CD14-positive monocyte (primary cell): ENCODE data around the gene CACNA1B. TPM values are rescaled to one million over a fixed set of nuclear protein-coding genes. Genes with fewer than 3 reads are reported as not detected.

Experiments
- DNase-seq, 3 donors: peaks; one replicate each; pipeline ENCODE4 v3.0.0-alpha.2; 2011 to 2022
- H2AFZ ChIP-seq: 2 replicates; pipeline ENCODE4 v1.6.0; 2012; ENCODE audit warnings: mild to moderate bottlenecking, low read depth, low read length, inconsistent platforms; ENCODE audit not compliant: insufficient read depth, poor library complexity, severe bottlenecking
- H3K27ac ChIP-seq, 2 donors: 1 replicate in 1 of 2; 2 replicates in 1 of 2; pipeline ENCODE4 v1.5.1; 2012 to 2013; ENCODE audit warnings: low read length in 2 of 2, control low read depth in 1 of 2, inconsistent platforms in 1 of 2, low read depth in 1 of 2, mild to moderate bottlenecking in 1 of 2
- H3K27me3 ChIP-seq, 2 donors: one replicate each; pipeline versions ENCODE4 v1.6.0 to v1.6.1; 2011 to 2013; ENCODE audit warnings: low read length in 2 of 2; ENCODE audit not compliant: control insufficient read depth in 2 of 2, insufficient read depth in 2 of 2
- H3K36me3 ChIP-seq, 2 donors: replicated peaks in 1 of 2; 1 replicate in 1 of 2; 2 replicates in 1 of 2; pipeline versions ENCODE4 v1.5.1 to v1.6.1; 2012 to 2013; ENCODE audit warnings: low read length in 2 of 2, control low read depth in 1 of 2, inconsistent platforms in 1 of 2, mild to moderate bottlenecking in 1 of 2; ENCODE audit not compliant: insufficient read depth in 2 of 2, control insufficient read depth in 1 of 2
- H3K4me1 ChIP-seq, 2 donors: 1 replicate in 1 of 2; 2 replicates in 1 of 2; pipeline versions ENCODE4 v1.5.1 to v1.6.1; 2012 to 2013; ENCODE audit warnings: low read length in 2 of 2, control low read depth in 1 of 2, inconsistent platforms in 1 of 2, mild to moderate bottlenecking in 1 of 2, moderate library complexity in 1 of 2; ENCODE audit not compliant: insufficient read depth in 2 of 2, control insufficient read depth in 1 of 2
- H3K4me2 ChIP-seq: replicated peaks from 2 replicates; pipeline ENCODE3; 2012; ENCODE audit warnings: low read length, moderate library complexity, mild to moderate bottlenecking; ENCODE audit not compliant: poor library complexity, severe bottlenecking; ENCODE audit errors: extremely low read depth
- H3K4me3 ChIP-seq, 3 experiments: fragments of 200-600 bp in 1 of 3; sonication (generic) in 1 of 3; replicated peaks in 1 of 3; 1 replicate in 2 of 3; 2 replicates in 1 of 3; pipeline ENCODE4 v1.5.1; 2011 to 2013; ENCODE audit warnings: low read length in 3 of 3, mild to moderate bottlenecking in 3 of 3, control low read depth in 2 of 3, low read depth in 2 of 3, inconsistent platforms in 1 of 3, moderate library complexity in 1 of 3
- H3K79me2 ChIP-seq: 2 replicates; pipeline ENCODE4 v1.6.0; 2012; ENCODE audit warnings: mild to moderate bottlenecking, control low read depth, inconsistent platforms, low read length, moderate library complexity; ENCODE audit not compliant: insufficient read depth
- H3K9ac ChIP-seq: 2 replicates; pipeline ENCODE4 v1.6.0; 2017; ENCODE audit warnings: low read length, mild to moderate bottlenecking; ENCODE audit not compliant: insufficient read depth, poor library complexity, severe bottlenecking
- H3K9me3 ChIP-seq, 2 donors: replicated peaks in 1 of 2; 1 replicate in 1 of 2; 2 replicates in 1 of 2; pipeline versions ENCODE4 v1.5.1 to v1.6.1; 2012 to 2013; ENCODE audit warnings: low read length in 2 of 2, control low read depth in 1 of 2; ENCODE audit not compliant: control insufficient read depth in 1 of 2, insufficient read depth in 1 of 2
- H4K20me1 ChIP-seq: 2 replicates; pipeline ENCODE4 v1.6.0; 2012; ENCODE audit warnings: mild to moderate bottlenecking, low read length, control low read depth, moderate library complexity; ENCODE audit not compliant: insufficient read depth
- H3K27ac Mint-ChIP-seq, 7 donors: one replicate each; pipeline ENCODE4 v1.8.0; 2020; ENCODE audit warnings: mild to moderate bottlenecking in 7 of 7, mixed read lengths in 7 of 7, moderate library complexity in 6 of 7, inconsistent platforms in 2 of 7
- H3K27me3 Mint-ChIP-seq, 3 donors: one replicate each; pipeline ENCODE4 v1.8.0; 2021 to 2022; ENCODE audit warnings: low read depth in 3 of 3, mild to moderate bottlenecking in 3 of 3, mixed read lengths in 3 of 3, moderate library complexity in 3 of 3, inconsistent platforms in 1 of 3
- H3K36me3 Mint-ChIP-seq, 2 donors: one replicate each; pipeline ENCODE4 v1.8.0; 2020; ENCODE audit warnings: mixed read lengths in 2 of 2, inconsistent platforms in 1 of 2, mild to moderate bottlenecking in 1 of 2
- H3K4me1 Mint-ChIP-seq: one replicate; pipeline ENCODE4 v1.8.0; 2020; ENCODE audit warnings: mild to moderate bottlenecking, mixed read lengths
- H3K4me3 Mint-ChIP-seq, 2 donors: one replicate each; pipeline ENCODE4 v1.8.0; 2020; ENCODE audit warnings: mild to moderate bottlenecking in 2 of 2, mixed read lengths in 2 of 2, moderate library complexity in 1 of 2
- H3K9me3 Mint-ChIP-seq, 7 donors: one replicate each; pipeline ENCODE4 v1.8.0; 2020 to 2022; ENCODE audit warnings: mixed read lengths in 7 of 7, mild to moderate bottlenecking in 6 of 7, moderate library complexity in 6 of 7, inconsistent platforms in 2 of 7
- CTCF ChIP-seq: fragments of 200-600 bp; IDR thresholded peaks from one replicate; pipeline ENCODE4 v1.8.0; 2022; ENCODE audit warnings: antibody characterized with exemption, mild to moderate bottlenecking
- WGBS: methylation state at CpG from one replicate; pipeline ENCODE4 v1.1.5; 2013; ENCODE audit warnings: missing lambda C conversion rate; ENCODE audit not compliant: insufficient coverage; 5-methylcytosine and 5-hydroxymethylcytosine counted together
- intact Hi-C, 2 donors: fragments of 100-400 bp; cut with micrococcal nuclease; formaldehyde crosslinking; loops; one replicate each; pipeline versions ENCODE4 v1.15.0 to v1.15.1; 2023
- polyA plus RNA-seq, 3 donors: library from polyadenylated mRNA; depleted of rRNA in 1 of 3; unstranded in 2 of 3; stranded (reverse) in 1 of 3; fragments of 300-500 nt in 2 of 3; fragments of >200 nt in 1 of 3; fragmentation: Illumina TruSeq in 2 of 3; gene quantifications; 1 replicate in 2 of 3; 2 replicates in 1 of 3; pipeline ENCODE4 v1.2.3, GENCODE V29; 2012 to 2021

The CACNA1B gene
- polyA plus RNA-seq, 3 donors = not detected

- Histone ChIP-seq H2AFZ (no peak overlapping the region), H3K36me3 (no peaks in the 10 kb centered on the region), H3K9me3 (no peaks in the 10 kb centered on the region), H3K9ac (no peak overlapping the region), H3K27me3 (no peaks in the 10 kb centered on the region), H3K4me1 (no peaks in the 10 kb centered on the region), H3K4me2 (no peak overlapping the region), H3K79me2 (no peaks in the 10 kb centered on the region), H4K20me1 (no peaks in the 10 kb centered on the region), H3K27ac (no peak overlapping the region), H3K4me3 (no peak overlapping the region)
- Mint-ChIP-seq H3K9me3 (peaks cover 0 to 3% (median 0%) of the 10 kb centered on the region in 7 donors), H3K36me3 (no peaks in the 10 kb centered on the region), H3K4me3 (no peak overlapping the region), H3K27ac (no peak overlapping the region), H3K4me1 (no peaks in the 10 kb centered on the region), H3K27me3 (peaks cover 2 to 13% (median 3%) of the 10 kb centered on the region in 3 donors)
- TF ChIP-seq CTCF = no peak
- intact Hi-C loops = no loop called here
- WGBS = 74% methylated on average over 6 of the region's 6 CpGs
- DNase-seq = no peak
These were observed 188.5 kb downstream of the CACNA1B start for GRCh38 chr9:138066049-138066448.

GRCh38 chr9:138067613-138068367 lies 190.2 kb downstream of the CACNA1B start:
- no peak overlapping the region for H3K4me2 ChIP-seq
- H2AFZ ChIP-seq = no peak overlapping the region
- no peaks in the 10 kb centered on the region for H3K4me1 Mint-ChIP-seq
- DNase-seq = no peak
- intact Hi-C loops = no loop called here
- peaks cover 2 to 13% (median 4%) of the 10 kb centered on the region in 3 donors for H3K27me3 Mint-ChIP-seq
- H3K27ac Mint-ChIP-seq = no peak overlapping the region
- H3K79me2 ChIP-seq = no peaks in the 10 kb centered on the region
- no peak overlapping the region for H3K4me3 ChIP-seq
- no peaks in the 10 kb centered on the region for H3K4me1 ChIP-seq
- H3K9me3 ChIP-seq = no peaks in the 10 kb centered on the region
- WGBS = 96% methylated on average over 9 of the region's 17 CpGs
- H3K27ac ChIP-seq = no peak overlapping the region
- H3K36me3 Mint-ChIP-seq = no peaks in the 10 kb centered on the region
- H3K4me3 Mint-ChIP-seq = no peak overlapping the region
- H3K27me3 ChIP-seq = no peaks in the 10 kb centered on the region
- no peak for TF ChIP-seq CTCF
- H4K20me1 ChIP-seq = no peaks in the 10 kb centered on the region
- H3K36me3 ChIP-seq = no peaks in the 10 kb centered on the region
- peaks cover 0 to 3% (median 0%) of the 10 kb centered on the region in 7 donors for H3K9me3 Mint-ChIP-seq
- H3K9ac ChIP-seq = no peak overlapping the region
